Endothelial cell (in vitro differentiated cells): Measurements from ENCODE around the gene SSTR5. TPM values are rescaled to one million over a fixed set of nuclear protein-coding genes. Genes with fewer than 3 reads are reported as not detected.

Experiments
- DNase-seq: peaks from one replicate; pipeline ENCODE4 v3.0.0; 2021; ENCODE audit warnings: low spot score
- H3K27ac Mint-ChIP-seq: one replicate; pipeline ENCODE4 v1.8.0; 2021; ENCODE audit warnings: mixed read lengths, inconsistent platforms; ENCODE audit not compliant: unreplicated experiment
- H3K27me3 Mint-ChIP-seq: one replicate; pipeline ENCODE4 v1.8.0; 2021; ENCODE audit warnings: mild to moderate bottlenecking, moderate library complexity, mixed read lengths, inconsistent platforms; ENCODE audit not compliant: unreplicated experiment
- H3K36me3 Mint-ChIP-seq: one replicate; pipeline ENCODE4 v1.8.0; 2021; ENCODE audit warnings: mild to moderate bottlenecking, low read depth, mixed read lengths, inconsistent platforms; ENCODE audit not compliant: unreplicated experiment
- H3K4me1 Mint-ChIP-seq: one replicate; pipeline ENCODE4 v1.8.0; 2021; ENCODE audit warnings: mild to moderate bottlenecking, mixed read lengths, inconsistent platforms; ENCODE audit not compliant: unreplicated experiment
- H3K4me3 Mint-ChIP-seq: one replicate; pipeline ENCODE4 v1.8.0; 2021; ENCODE audit warnings: mild to moderate bottlenecking, mixed read lengths, inconsistent platforms; ENCODE audit not compliant: unreplicated experiment
- H3K9me3 Mint-ChIP-seq: one replicate; pipeline ENCODE4 v1.8.0; 2021; ENCODE audit warnings: mixed read lengths, inconsistent platforms; ENCODE audit not compliant: unreplicated experiment
- CTCF ChIP-seq: fragments of 200-600 bp; sonication (generic); IDR thresholded peaks from one replicate; pipeline ENCODE4 v1.5.0; 2021; ENCODE audit warnings: antibody characterized with exemption; ENCODE audit not compliant: unreplicated experiment
- total RNA-seq: library from RNA; stranded (reverse); fragmentation: NEBNext Ultra II Directional; extraction: Animal tissue kit (Norgen Biotek cat#: 25700); gene quantifications from one replicate; pipeline ENCODE4 v1.2.1, GENCODE V29; 2021; ENCODE audit not compliant: unreplicated experiment

Gene SSTR5
- total RNA-seq, 1 donor from 2014 or later = not detected

- H3K27ac Mint-ChIP-seq = no peak overlapping the region
- peaks cover 5% of the 10 kb centered on the region for H3K27me3 Mint-ChIP-seq
- no peak overlapping the region for H3K4me3 Mint-ChIP-seq
- H3K9me3 Mint-ChIP-seq = no peaks in the 10 kb centered on the region
- no peaks in the 10 kb centered on the region for H3K36me3 Mint-ChIP-seq
- H3K4me1 Mint-ChIP-seq = no peaks in the 10 kb centered on the region
- DNase-seq = no peak
- TF ChIP-seq CTCF = no peak
These were observed 36.4 kb upstream of the SSTR5 start for GRCh38 chr16:1036166-1036565.

- Mint-ChIP-seq H3K9me3 (no peaks in the 10 kb centered on the region), H3K27ac (no peak overlapping the region), H3K27me3 (peaks cover 4% of the 10 kb centered on the region), H3K4me3 (no peak overlapping the region), H3K36me3 (peaks cover under 1% of the 10 kb centered on the region), H3K4me1 (no peaks in the 10 kb centered on the region)
- no peak for TF ChIP-seq CTCF
- no peak for DNase-seq
These were observed 35.7 kb upstream of the SSTR5 start for GRCh38 chr16:1036726-1037393.

- no peaks in the 10 kb centered on the region for H3K4me1 Mint-ChIP-seq
- DNase-seq = no peak
- H3K9me3 Mint-ChIP-seq = no peaks in the 10 kb centered on the region
- no peak overlapping the region for H3K27ac Mint-ChIP-seq
- H3K27me3 Mint-ChIP-seq = peaks cover 7% of the 10 kb centered on the region
- TF ChIP-seq CTCF = no peak
- no peak overlapping the region for H3K4me3 Mint-ChIP-seq
- peaks cover 7% of the 10 kb centered on the region for H3K36me3 Mint-ChIP-seq
These were observed 34.9 kb upstream of the SSTR5 start for GRCh38 chr16:1037394-1038257.

GRCh38 chr16:1038932-1039331 lies 33.6 kb upstream of the SSTR5 start:
- H3K9me3 Mint-ChIP-seq = no peaks in the 10 kb centered on the region
- no peak overlapping the region for H3K4me3 Mint-ChIP-seq
- peaks cover 7% of the 10 kb centered on the region for H3K36me3 Mint-ChIP-seq
- H3K27ac Mint-ChIP-seq = no peak overlapping the region
- no peak for TF ChIP-seq CTCF
- H3K4me1 Mint-ChIP-seq = no peaks in the 10 kb centered on the region
- peaks cover 7% of the 10 kb centered on the region for H3K27me3 Mint-ChIP-seq
- no peak for DNase-seq

GRCh38 chr16:1039762-1040161 lies 32.8 kb upstream of the SSTR5 start:
- H3K27me3 Mint-ChIP-seq = peaks cover 7% of the 10 kb centered on the region
- H3K27ac Mint-ChIP-seq = no peak overlapping the region
- no peak overlapping the region for H3K4me3 Mint-ChIP-seq
- H3K4me1 Mint-ChIP-seq = no peaks in the 10 kb centered on the region
- no peak for DNase-seq
- TF ChIP-seq CTCF = no peak
- no peaks in the 10 kb centered on the region for H3K9me3 Mint-ChIP-seq
- peaks cover 7% of the 10 kb centered on the region for H3K36me3 Mint-ChIP-seq
